ENCODE data around the gene ACOX1. TPM values are rescaled to one million over a fixed set of nuclear protein-coding genes. Genes with fewer than 3 reads are reported as not detected.

ACOX1 gene
- total and polyA plus RNA-seq, 4 donors: 33.3 to 293 (median 63.4) TPM

GRCh38 chr17:75998327-75998795, 19.4 kb upstream of the ACOX1 start (continued):
- no peak for TF ChIP-seq HNF4G (IDR thresholded peaks at IDR 0.05)

- WGBS: 20% methylated on average over 18 of the region's 18 CpGs
- no peak for DNase-seq (ENCODE audit: low spot score)
- Histone ChIP-seq H3K36me3 (ENCODE audit: control insufficient read depth in 4 of 4, insufficient read depth in 3 of 4, low read depth in 1 of 4, low read length in 3 of 4) (no peaks in the 10 kb centered on the region), H3K4me1 (ENCODE audit: control insufficient read depth in 4 of 4, insufficient read depth in 4 of 4, low read length in 3 of 4) (peaks cover 24 to 70% (median 53%) of the 10 kb centered on the region in 4 donors), H3K9ac (ENCODE audit: low read depth in 1 of 2, low read length in 2 of 2) (peak overlapping the region in 1 of 2 donors; percentile 45), H3K27me3 (ENCODE audit: control insufficient read depth in 4 of 4, insufficient read depth in 4 of 4, low read length in 3 of 4) (no peaks in the 10 kb centered on the region), H3K4me3 (ENCODE audit: low read depth in 1 of 3, low read length in 3 of 3) (no peak overlapping the region), H3K27ac (ENCODE audit: low read depth in 1 of 2, low read length in 2 of 2) (peak overlapping the region; percentile 88 to 93), H3K9me3 (ENCODE audit: control insufficient read depth in 4 of 4, low read length in 3 of 4) (no peaks in the 10 kb centered on the region)
- TF ChIP-seq ZBTB33 (IDR thresholded peaks at IDR 0.05): no peak
- peak; percentile 81 for TF ChIP-seq HNF4G (IDR thresholded peaks at IDR 0.05)
- TF ChIP-seq REST (IDR thresholded peaks at IDR 0.05): peak; percentile 95
- no peak for TF ChIP-seq TAF1 (conservative IDR thresholded peaks at IDR 0.05)
- peak in 1 of 2 donors; percentile 87 for TF ChIP-seq JUND (IDR thresholded peaks at IDR 0.05)
- peak; percentile 90 to 97 for TF ChIP-seq HNF4A (conservative IDR thresholded peaks at IDR 0.05)
- peak in 1 of 2 donors; percentile 38 for TF ChIP-seq GABPA (IDR thresholded peaks at IDR 0.05 in 1 of 2, conservative IDR thresholded peaks at IDR 0.05 in 1 of 2)
- peak; percentile 56 for TF ChIP-seq FOXA1 (IDR thresholded peaks at IDR 0.05)
- TF ChIP-seq FOXA2 (IDR thresholded peaks at IDR 0.05): peak; percentile 45
- peak; percentile 78 for TF ChIP-seq MAX (IDR thresholded peaks at IDR 0.05)
- peak; percentile 94 to 97 for TF ChIP-seq EGR1 (IDR thresholded peaks at IDR 0.05; ENCODE audit: low read depth in 2 of 2)
- peak; percentile 65 for TF ChIP-seq YY1 (IDR thresholded peaks at IDR 0.05)
- no peak for TF ChIP-seq NR2F2 (IDR thresholded peaks at IDR 0.05)
- TF ChIP-seq RXRA (IDR thresholded peaks at IDR 0.05): peak; percentile 90 to 97
- TF ChIP-seq RAD21 (IDR thresholded peaks at IDR 0.05): peak in 1 of 2 donors; percentile 31
- no peak for TF ChIP-seq CTCF (IDR thresholded peaks at IDR 0.05; ENCODE audit: low read depth, low read length, missing input control)
- TF ChIP-seq ATF3 (IDR thresholded peaks at IDR 0.05): no peak
- TF ChIP-seq SP1 (IDR thresholded peaks at IDR 0.05): peak; percentile 97
Observed at GRCh38 chr17:75996665-75997590, 18.0 kb upstream of the ACOX1 start.
